CD4-positive, alpha-beta T cell treated with Interleukin-1 beta for 1 hour (primary cell): ENCODE data around the gene IFIT1B.
"Not testable (repeated sequence)": the region's sequence is repeated elsewhere in the genome, so short reads cannot be mapped to it uniquely, and the experiment has no call there.

Source experiments
- DNase-seq, 2 donors: peaks; one replicate each; pipeline ENCODE4 v3.0.0-alpha.2; 2020 to 2022

The IFIT1B gene

GRCh38 chr10:89348975-89349374 is 28.9 kb upstream of the IFIT1B start:
- no peak for DNase-seq

GRCh38 chr10:89350631-89351315 is 27.1 kb upstream of the IFIT1B start:
- DNase-seq = not testable (repeated sequence)

- DNase-seq = no peak
Measured at GRCh38 chr10:89351412-89351779, 26.5 kb upstream of the IFIT1B start.

GRCh38 chr10:89351780-89352597 is 25.9 kb upstream of the IFIT1B start:
- no peak for DNase-seq

- no peak for DNase-seq
Measured at GRCh38 chr10:89352802-89353201, 25.1 kb upstream of the IFIT1B start.

- no peak for DNase-seq
Measured at GRCh38 chr10:89355394-89355931, 22.4 kb upstream of the IFIT1B start.

- no peak for DNase-seq
Measured at GRCh38 chr10:89357096-89357495, 20.8 kb upstream of the IFIT1B start.

- no peak for DNase-seq
Measured at GRCh38 chr10:89357975-89358374, 19.9 kb upstream of the IFIT1B start.

- DNase-seq = no peak
Measured at GRCh38 chr10:89360157-89360556, 17.7 kb upstream of the IFIT1B start.

- DNase-seq = no peak
Measured at GRCh38 chr10:89362929-89363328, 14.9 kb upstream of the IFIT1B start.

- DNase-seq = no peak
Measured at GRCh38 chr10:89363729-89364442, 14.0 kb upstream of the IFIT1B start.

GRCh38 chr10:89364531-89364930 is 13.3 kb upstream of the IFIT1B start:
- DNase-seq = no peak

GRCh38 chr10:89367529-89367928 is 10.3 kb upstream of the IFIT1B start:
- peak; percentile 6 to 43 for DNase-seq

GRCh38 chr10:89368129-89368528 is 9.7 kb upstream of the IFIT1B start:
- no peak for DNase-seq

GRCh38 chr10:89369156-89370105 is 8.4 kb upstream of the IFIT1B start:
- DNase-seq = peak in 1 of 2 donors; percentile 34

- DNase-seq = no peak
Measured at GRCh38 chr10:89371079-89371478, 6.8 kb upstream of the IFIT1B start.

- DNase-seq = no peak
Measured at GRCh38 chr10:89371987-89372386, 5.9 kb upstream of the IFIT1B start.

- no peak for DNase-seq
Measured at GRCh38 chr10:89373916-89374711, 3.7 kb upstream of the IFIT1B start.

- no peak for DNase-seq
Measured at GRCh38 chr10:89374713-89375141, 3.1 kb upstream of the IFIT1B start.

GRCh38 chr10:89379103-89379502 is 1.2 kb downstream of the IFIT1B start:
- no peak for DNase-seq

- DNase-seq = no peak
Measured at GRCh38 chr10:89382757-89383156, 4.9 kb downstream of the IFIT1B start.
